Glutamatergic neuron (in vitro differentiated cells): ENCODE results near the gene ACTL6A. TPM values are rescaled to one million over a fixed set of nuclear protein-coding genes. Genes with fewer than 3 reads are reported as not detected.

Experiments used
- total RNA-seq: library from RNA; stranded (reverse); fragmentation: NEBNext Ultra II Directional; extraction: Animal tissue kit (Norgen Biotek cat#: 25700); gene quantifications from one replicate; pipeline ENCODE4 v1.2.1, GENCODE V29; 2021; ENCODE audit not compliant: unreplicated experiment

ACTL6A gene
- total RNA-seq, 1 donor from 2014 or later: 58.8 TPM

Other genes starting within 250 kb of the ACTL6A start
- gene ZNF639, start 239.9 kb upstream of the ACTL6A start, total RNA-seq: 34.2 TPM
- 80.5 TPM for gene MFN1, start 215.2 kb upstream of the ACTL6A start, total RNA-seq
- 19.1 TPM for gene GNB4, start 111.5 kb upstream of the ACTL6A start, total RNA-seq
- gene MRPL47, start 41.7 kb downstream of the ACTL6A start, total RNA-seq: 45.0 TPM
- 77.7 TPM for gene NDUFB5, start 41.9 kb downstream of the ACTL6A start, total RNA-seq
- gene USP13, start 90.1 kb downstream of the ACTL6A start, total RNA-seq: 28.5 TPM